Fibroblast of peridontal ligament (primary cell): ENCODE data around the gene BAAT.
"Not testable (repeated sequence)": the region's sequence is repeated elsewhere in the genome, so short reads cannot be mapped to it uniquely, and the experiment has no call there.

Experiments
- DNase-seq: peaks from one replicate; pipeline ENCODE4 v3.0.0-alpha.2; 2010; ENCODE audit errors: extremely low read depth

The BAAT gene

DNA sequence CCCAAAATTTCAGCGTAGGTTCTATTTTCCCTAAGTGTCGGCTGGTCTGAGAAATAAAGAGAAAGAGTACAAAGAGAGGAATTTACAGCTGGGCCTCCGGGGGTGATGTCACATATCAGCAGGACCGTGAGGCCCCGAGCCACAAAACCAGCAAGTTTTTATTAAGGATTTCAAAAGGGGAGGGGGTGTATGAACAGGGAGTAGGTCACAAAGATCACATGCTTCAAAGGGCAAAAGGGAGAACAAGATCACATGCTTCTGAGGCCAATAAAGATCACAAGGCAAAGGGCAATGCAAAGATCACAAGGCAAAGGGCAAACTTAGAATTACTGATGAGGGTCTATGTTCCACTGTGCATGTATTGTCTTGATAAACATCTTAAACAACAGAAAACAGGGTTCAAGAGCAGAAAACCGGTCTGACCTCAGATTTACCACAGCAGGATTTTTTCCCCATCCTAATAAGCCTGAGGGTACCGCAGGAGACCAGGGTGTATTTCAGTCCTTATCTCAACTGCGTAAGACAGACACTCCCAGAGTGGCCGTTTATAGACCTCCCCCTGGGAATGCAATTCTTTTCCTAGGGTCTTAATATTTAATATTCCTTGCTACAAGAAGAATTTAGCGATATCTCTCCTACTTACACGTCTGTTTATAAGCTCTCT lies at the start of gene BAAT:
BAAT (minus strand) TSS at position 134 of the 664 bp plus-strand sequence. CDS start 13,602 bp downstream, outside the sequence.
- not testable (repeated sequence) for DNase-seq

DNA sequence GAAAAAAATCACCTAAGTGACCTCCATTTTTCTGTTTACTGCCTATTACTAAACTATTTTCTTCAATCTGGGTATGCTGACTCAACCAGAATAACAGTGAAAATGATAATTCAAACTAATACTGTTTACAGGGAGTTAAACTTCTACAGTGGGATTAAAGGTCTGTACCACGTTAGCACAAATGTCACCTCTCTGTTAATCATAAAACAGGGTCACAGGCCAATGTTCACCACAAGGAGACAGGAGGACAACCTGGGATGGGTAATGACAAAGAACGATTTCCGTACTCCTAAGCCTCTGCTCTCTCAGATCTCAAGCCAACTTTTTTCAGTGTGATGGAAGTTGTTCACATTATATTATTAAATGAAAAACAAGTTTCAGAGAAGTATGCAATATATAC lies 48.4 kb upstream of the BAAT start:
- no peak for DNase-seq

DNA sequence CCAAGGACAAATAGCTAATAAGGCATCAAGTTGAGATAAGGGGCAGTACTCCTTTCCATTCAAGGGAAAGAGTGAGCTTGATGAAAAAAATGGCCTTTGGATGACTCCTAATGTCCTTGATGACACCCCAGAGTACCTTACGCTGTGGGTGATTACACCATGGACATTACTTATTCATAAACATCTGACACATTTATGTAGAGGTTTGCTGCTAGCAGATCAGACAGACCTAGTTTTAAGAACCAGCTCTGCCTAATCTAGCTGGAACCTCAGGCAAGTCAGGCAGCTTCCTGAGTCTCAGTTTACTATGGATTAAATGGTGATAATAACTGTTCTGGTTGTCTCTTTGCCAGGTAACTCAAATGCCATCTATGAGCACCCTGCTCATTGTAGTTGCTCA lies 47.9 kb upstream of the BAAT start:
- DNase-seq = no peak

DNA sequence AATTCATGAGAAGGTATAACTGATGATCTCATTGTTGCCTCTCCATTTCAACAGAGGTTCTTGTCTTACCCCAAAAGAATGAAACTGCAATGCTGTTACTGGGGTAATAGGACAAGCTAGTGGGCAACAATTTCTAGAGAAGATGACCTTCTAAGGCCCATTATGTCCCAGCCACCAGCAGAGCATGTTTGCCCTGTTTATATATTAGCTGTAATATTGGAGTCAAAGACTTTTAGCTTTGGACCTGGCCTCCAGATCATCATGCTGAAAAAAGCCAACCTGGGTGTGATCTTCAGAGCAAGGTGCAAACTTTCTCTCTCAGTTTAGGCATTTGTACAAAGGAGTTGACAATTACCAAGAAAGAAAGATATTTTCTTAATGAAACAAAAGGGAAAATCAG lies 47.4 kb upstream of the BAAT start:
- DNase-seq = no peak

DNA sequence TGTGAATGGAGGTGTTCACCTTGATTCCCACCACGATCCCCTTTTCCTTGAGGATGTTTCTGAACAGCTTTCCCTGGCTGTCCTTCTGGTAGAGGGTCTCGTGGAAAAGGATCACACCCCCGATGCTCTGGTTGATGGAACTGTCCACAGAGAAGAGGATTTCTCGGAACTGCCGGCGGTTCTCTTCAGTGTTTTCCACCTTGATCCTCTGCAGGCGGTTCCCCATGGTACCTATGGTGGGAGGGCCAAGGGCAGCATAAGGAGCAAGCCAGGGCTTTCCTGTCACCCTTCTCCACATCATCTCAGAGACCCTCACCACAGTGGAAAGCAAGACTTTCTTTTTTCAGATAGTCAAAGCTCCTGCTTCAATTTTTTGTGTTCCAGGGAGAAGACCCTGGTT lies 44.9 kb upstream of the BAAT start:
- DNase-seq = no peak

DNA sequence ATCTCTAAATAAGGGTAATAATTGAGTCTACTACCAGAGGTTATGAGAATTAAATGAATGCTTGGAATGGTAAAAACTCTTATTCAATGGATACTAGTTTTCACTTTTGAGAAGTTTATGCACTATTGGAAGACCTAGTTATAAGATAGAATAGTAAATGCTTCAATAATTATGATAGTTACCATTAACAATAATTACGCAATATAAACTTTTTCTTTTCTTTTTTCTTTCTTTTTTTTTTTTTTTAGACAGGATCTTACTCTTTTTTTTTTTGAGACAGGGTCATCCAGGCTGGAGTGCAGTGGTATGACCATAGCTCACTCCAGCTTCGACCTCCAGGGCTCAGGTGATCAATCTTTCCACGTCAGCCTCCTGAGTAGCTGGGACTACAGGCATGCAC lies 44.1 kb upstream of the BAAT start:
- DNase-seq = no peak

DNA sequence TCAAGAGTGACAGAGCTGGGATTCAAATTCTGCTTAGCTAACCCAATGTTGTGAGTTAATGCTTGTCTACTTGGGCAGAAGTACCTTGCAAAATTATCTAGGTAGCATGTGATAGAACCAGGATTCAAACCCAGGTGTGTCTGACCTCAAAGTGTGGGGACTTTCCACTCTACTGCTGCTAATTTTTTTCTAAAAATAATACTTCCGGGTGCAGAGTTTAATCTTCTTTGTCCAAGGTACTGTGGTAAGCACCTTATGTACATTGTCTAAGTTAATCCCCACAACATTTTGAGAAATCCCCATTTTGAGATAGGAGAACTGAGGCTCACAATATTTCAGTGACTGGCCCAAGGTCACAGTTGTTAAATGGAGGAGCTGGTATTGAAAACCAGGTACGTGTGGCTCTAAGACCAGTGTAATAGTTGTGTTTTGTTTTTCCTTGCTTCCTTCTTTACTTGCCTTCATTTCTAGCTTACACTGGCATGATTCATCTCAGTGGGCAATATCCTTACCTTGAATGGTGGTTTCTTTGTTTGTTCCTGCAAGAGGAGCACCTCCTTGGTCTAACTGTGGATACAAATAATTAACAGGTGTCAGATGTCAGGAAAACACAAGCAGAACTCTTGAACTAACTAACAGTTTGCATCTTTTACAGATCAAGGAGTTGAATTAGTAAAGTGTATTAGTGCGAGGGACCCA lies 43.3 kb upstream of the BAAT start:
- no peak for DNase-seq

DNA sequence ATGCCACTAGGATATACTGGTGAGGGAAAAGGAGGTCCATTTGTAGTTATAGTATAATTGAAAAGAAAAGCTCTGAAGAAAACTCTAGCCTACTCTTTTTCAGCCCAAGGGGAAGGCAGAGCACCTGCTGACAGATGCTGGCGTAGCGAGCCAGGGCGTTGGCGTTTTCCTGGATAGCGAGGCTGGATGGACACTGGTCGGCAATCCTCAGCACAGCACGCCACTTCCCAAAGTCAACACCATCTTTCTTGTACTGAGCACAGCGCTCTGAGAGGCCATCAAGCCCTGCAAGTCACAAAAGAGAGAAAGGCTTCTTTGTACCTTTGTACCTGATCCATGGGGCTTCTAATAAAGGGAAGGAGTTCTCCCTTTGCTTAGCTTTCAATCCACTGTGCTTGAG lies 42.6 kb upstream of the BAAT start:
- no peak for DNase-seq

DNA sequence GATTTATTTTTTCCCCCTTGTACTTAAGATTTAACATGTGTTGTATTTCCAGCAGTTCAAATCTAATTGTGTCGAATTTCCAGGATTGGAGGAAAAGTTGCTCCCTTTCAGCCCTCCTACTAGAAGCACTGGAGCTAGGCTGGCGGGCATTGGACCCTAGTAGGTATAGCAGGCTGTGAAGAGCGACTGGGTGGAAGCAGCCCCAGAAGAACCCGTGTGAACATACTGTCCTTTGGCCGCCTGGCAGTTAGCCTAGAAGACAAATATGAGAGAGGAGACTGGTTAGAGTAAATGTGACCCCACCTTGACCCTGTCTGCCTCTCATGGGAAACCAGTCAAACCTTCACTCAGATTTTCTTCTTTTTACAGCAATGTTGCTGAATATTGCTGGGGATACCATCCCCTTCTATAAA lies 36.9 kb upstream of the BAAT start:
- DNase-seq = no peak

DNA sequence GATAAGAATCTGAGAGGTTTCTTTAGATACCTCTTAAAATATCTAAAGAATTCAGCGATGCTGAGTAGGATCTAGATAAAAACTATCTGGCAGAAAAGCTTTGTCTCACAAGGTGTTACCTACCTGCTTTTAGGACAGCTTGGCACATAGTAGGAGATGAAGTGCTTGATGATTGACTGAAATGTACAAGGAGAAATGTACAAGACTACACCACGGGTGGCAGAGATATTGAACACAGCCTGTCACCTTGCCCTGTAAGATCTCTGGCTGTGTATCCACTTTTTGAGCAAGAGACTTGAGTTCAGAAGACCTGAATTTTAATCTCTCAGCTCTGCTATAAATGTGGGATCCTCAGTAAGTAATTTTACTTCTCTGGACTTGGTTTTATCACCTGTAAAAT lies 35.1 kb upstream of the BAAT start:
- no peak for DNase-seq

DNA sequence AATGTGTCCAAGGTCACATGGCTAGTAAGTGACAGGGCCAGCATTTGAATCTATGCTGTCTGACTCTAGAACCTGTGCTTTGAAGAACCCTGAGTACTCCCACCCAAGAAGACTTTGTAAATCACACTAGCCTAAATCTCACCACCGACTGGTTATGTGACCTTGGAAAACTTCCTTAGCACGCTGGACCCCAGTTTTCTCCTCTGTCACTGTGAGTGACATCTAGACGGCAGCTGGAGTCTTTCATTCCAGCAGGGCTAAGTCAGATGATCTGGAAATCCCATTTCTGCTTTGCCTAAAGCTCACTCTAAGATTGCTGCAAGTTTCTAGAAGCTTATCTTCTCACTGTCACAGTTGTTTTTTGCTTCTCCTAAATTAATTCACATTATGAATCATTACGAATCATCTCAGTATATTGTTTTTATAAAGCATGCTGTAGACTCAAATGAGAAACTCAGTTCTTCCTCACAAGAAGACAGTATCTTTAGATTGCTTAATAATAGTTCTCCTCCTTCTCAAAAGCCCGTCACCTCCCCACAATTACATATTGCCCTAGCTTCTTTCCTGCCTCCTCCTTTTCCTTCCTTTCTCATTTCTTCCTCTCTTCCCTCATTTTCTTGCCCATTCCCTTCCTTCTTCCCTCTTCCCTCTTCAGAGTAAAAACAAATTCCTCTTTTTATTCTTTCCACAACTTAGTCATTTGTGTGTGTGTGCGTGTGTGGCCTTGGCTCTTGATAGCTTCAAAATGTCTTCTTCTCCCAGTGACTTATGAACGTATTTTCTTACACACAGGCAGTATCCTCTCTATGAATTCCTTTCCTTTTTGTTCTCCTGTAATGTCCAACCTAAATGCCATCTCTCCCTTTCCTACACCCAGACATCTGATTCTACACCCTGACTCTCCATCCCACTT lies 34.0 kb upstream of the BAAT start:
- peak; percentile 17 for DNase-seq

DNA sequence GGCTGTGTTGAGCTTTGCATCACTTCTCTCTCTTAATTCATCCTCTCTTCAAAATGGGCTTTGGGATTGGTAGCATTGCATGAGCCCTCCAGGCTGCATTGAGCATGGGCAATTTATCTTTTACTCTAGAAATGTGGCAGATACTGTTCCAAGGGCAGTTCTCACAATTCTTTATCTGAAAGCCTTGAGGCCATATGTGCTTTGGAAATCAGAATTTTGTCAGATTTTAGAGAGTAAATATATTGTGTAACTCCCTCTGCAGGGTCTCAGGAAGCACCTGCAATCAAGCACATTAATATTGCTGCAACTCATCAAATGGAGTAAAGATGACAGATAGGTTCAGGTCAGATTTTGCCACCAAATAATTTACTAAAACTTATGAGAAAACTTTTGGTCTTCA lies 33.2 kb upstream of the BAAT start:
- no peak for DNase-seq

DNA sequence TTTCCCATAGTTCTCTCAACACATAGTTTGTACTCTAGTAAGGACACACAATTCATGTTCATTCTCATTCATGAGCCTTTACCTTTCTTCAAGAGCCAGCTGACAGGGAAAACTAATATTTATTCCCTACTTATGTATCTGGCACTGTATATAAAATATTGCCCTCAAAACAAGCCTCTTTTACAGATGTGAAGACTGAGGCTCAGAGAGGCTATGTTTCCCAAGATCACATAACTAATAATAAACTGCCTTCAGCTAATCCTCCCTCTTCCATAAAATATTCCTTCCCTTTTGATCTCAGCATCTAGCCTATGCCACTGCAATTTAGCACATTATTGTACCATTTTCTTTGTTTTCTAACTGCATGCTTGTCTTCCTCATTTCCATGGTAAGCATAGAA lies 32.6 kb upstream of the BAAT start:
- no peak for DNase-seq

DNA sequence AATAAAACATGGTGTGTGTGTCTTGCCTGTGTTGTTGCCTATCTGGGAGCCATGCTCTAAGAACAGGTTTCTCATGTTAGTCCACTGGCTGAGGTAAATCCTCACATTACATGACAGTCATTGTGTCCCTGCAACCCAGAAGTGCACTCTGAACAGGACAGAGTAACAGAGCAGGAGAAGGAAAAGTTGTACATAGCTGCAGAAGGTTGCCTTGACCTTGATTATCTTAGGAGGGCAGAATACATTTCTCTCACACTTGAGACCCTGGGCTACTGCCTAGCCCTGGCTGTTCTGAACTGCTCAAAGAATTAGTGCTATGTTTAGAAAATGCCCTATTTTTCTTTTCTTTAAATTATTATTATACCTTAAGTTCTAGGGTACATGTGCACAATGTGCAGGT lies 30.8 kb upstream of the BAAT start:
- DNase-seq = no peak

DNA sequence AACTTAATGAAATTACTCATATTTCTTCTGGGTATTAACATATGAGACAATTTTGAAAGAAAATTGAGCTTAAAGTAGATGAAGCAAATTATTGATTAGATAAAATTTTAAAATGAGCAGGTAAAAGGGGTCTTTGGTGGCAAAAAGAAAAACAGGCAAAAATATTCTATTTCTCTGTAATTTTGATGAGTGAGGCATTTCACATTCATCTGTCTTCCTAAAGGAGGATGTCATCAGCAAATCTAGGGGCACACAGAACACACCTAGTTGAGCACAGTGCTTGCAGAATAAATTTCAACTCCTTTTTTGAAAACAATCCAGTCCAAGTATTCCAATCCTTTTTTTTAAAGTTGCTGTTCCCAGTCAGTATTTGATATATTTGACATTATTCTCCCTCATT lies 30.0 kb upstream of the BAAT start:
- no peak for DNase-seq

DNA sequence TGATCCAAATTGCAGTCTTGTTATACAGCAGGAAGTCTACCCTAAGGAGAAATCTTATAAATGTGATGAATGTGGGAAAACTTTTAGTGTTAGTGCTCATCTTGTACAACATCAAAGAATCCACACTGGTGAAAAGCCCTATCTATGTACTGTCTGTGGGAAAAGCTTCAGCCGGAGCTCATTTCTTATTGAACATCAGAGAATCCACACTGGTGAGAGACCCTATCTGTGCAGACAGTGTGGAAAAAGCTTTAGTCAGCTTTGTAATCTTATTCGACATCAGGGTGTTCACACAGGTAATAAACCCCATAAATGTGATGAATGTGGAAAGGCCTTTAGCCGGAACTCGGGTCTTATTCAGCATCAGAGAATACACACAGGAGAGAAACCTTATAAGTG lies 24.3 kb upstream of the BAAT start:
- DNase-seq = no peak

DNA sequence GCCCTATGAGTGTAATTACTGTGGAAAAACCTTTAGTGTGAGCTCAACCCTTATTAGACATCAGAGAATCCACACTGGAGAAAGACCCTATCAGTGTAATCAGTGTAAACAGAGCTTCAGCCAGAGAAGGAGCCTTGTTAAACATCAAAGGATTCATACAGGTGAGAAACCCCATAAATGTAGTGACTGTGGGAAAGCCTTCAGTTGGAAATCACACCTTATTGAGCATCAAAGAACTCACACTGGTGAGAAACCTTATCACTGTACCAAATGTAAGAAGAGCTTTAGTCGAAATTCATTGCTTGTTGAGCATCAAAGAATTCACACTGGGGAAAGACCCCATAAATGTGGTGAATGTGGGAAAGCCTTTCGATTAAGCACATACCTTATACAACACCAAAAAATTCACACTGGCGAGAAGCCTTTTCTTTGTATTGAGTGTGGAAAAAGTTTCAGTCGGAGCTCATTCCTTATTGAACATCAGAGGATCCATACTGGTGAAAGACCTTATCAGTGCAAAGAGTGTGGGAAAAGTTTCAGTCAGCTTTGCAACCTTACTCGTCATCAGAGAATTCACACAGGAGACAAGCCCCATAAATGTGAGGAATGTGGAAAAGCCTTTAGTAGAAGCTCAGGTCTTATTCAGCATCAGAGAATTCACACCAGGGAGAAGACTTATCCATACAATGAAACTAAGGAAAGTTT lies 23.7 kb upstream of the BAAT start:
- no peak for DNase-seq

DNA sequence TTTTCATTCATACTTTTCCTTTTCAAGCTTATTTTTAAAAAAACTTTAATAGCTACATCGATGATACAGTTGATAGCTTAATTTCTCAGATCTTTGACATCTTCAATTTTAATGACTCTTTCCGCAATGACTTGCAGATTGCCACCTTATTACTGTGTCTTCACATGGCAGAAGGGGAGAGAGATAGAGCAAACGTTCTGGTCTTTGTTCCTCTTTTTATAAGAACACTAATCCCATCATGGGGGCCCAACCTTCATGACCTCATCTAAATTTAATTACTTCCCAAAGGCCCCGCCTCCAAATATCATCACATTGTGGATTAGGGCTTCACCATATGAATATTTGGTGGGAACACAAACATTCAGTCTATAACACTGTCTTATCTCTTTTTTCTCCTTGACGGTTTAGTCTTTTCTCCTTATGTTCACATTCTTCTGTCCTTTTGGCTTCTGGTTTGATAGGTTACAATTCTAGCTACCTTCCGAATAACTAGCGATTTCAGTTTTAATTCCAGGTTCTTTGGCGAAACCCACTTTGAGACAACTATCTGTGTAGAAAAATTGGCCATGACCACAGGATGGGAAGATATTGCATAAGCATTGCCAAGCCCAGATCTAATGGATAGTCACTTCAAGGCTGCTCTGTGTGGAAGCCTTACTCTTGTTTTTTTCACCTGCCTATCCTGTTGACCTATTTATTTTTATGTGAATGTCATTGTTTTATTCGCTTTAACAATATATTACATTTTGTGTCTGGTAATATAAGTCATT lies 18.9 kb upstream of the BAAT start:
- no peak for DNase-seq

DNA sequence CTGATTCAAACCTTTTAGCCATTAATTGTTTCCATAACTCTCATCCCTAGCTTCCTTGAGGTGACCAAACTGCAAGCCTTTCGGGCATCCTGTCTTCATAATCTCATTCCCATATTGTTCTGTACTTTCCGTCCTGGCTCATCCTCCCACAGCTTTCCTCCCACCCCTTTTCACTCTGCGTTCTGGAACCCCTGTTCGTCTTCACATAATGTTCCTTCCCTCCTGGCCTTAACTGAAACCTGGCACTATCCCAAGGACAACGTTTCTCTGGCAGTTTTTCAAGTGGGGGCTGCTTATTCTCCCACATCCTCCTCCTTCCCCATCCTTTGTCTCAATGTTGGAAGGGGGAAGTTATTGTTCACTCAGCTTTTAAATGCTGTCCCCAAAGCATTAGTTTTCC lies 15.3 kb upstream of the BAAT start:
- DNase-seq = no peak

DNA sequence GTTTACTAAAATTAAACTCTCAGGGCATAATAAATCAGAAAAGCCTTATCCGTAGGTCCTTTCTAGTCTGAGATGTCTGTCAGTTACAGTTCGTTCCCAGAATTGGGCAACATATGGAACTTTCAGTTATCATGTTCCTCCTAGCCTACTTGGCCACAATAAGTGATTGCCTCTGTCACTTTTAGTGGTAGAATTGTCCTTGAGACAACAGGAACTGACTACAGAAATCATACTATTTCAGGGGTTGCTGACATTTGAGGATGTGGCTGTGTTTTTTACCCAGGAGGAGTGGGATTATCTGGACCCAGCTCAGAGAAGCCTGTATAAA lies 14.8 kb upstream of the BAAT start:
- DNase-seq = peak; percentile 11

DNA sequence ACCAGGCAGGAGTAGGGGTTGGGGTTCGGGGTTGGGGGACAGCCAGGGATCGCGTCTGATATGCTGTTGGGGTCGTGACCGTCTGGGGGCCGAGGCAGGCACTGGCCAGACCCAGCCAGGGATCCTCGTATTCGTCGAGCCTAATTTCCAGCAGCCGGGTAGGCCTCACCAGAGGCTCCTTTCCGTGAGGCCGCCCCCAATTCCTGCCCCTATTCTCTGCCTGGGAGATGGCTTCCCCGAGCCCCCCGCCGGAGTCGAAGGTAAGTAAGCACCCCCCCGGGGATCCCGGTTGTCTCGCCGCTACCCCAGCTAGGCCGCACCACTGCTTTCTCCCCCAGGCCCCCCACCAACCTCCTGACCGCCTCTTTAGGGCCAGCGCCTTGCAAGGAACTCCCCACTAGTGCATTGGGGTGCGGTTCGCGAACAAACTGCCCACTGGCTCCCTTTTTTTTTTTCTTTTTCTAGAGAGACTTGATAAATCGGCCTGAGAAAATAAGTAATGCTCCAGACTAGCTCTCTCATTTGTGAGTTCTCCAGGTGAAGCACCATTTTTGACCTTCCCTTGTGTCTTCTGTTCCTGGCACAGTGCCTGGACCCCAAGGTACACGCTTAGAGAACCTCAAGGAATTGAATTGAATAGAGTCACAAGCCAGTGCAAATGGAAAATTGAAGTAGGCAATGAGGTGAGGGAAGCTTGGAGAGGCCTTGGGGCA lies 14.3 kb upstream of the BAAT start:
- DNase-seq = no peak
